PC-3 (cell line): ENCODE data around the gene SUSD3. TPM values are rescaled to one million over a fixed set of nuclear protein-coding genes. Genes with fewer than 3 reads are reported as not detected.

ENCODE experiments used
- ATAC-seq: fragments of 200-7000 bp; cut with Tn5 transposase; 2 replicates; pipeline ENCODE4 v1.9.1; 2020; ENCODE audit warnings: mild to moderate bottlenecking, moderate library complexity
- BruUV-seq: library from RNA; stranded (reverse); fragments of 400-500 nt; replicated peaks from 2 replicates; lab custom pipeline; 2021; lab: Mats Ljungman, UMichigan
- CTCF ChIA-PET: fragments of 300-600 bp; sonication (Branson Sonifier 250); formaldehyde crosslinking; loops from one replicate; lab custom pipeline; 2022; ENCODE audit warnings: antibody characterized with exemption; lab: Charles Lee
- POLR2A ChIA-PET: fragments of 300-600 bp; sonication (Branson Sonifier 250); formaldehyde crosslinking; loops from one replicate; lab custom pipeline; 2022; ENCODE audit warnings: antibody characterized with exemption; ENCODE audit not compliant: unreplicated experiment; lab: Charles Lee
- DNase-seq: peaks from one replicate; pipeline ENCODE4 v3.0.0-alpha.2; 2015
- H2AFZ ChIP-seq: fragments of 300-600 bp; sonication (generic); 2 replicates; pipeline ENCODE4 v1.6.0; 2016; ENCODE audit warnings: antibody characterized with exemption, low read length
- H3F3A ChIP-seq: fragments of 300-600 bp; sonication (generic); one replicate; pipeline ENCODE4 v1.6.0; 2017; ENCODE audit warnings: antibody characterized with exemption, low read length, control low read depth, mild to moderate bottlenecking; ENCODE audit not compliant: unreplicated experiment
- H3K27ac ChIP-seq: fragments of 300-600 bp; sonication (generic); 2 replicates; pipeline ENCODE4 v1.5.1; 2016; ENCODE audit warnings: mild to moderate bottlenecking, low read length
- H3K27me3 ChIP-seq: fragments of 300-600 bp; sonication (generic); 2 replicates; pipeline ENCODE4 v1.6.1; 2016; ENCODE audit warnings: low read length, mixed read lengths
- H3K36me3 ChIP-seq: fragments of 300-600 bp; sonication (generic); 2 replicates; pipeline ENCODE4 v1.6.1; 2016; ENCODE audit warnings: low read depth, mixed run types, low read length, mixed read lengths
- H3K4me1 ChIP-seq: fragments of 300-600 bp; sonication (generic); 2 replicates; pipeline ENCODE4 v1.5.1; 2016; ENCODE audit warnings: low read length; ENCODE audit not compliant: insufficient read depth
- H3K4me2 ChIP-seq: fragments of 300-600 bp; sonication (generic); 2 replicates; pipeline ENCODE4 v1.6.0; 2016; ENCODE audit warnings: low read length
- H3K4me3 ChIP-seq: fragments of 300-600 bp; sonication (generic); 2 replicates; pipeline ENCODE4 v1.5.1; 2016; ENCODE audit warnings: mild to moderate bottlenecking, low read length, mixed read lengths
- H3K79me2 ChIP-seq: fragments of 300-600 bp; sonication (generic); 2 replicates; pipeline ENCODE4 v1.6.1; 2017; ENCODE audit warnings: low read length, mixed read lengths
- H3K9ac ChIP-seq: fragments of 300-600 bp; sonication (generic); 2 replicates; pipeline ENCODE4 v1.6.0; 2016; ENCODE audit warnings: mild to moderate bottlenecking, low read length
- H3K9me2 ChIP-seq: fragments of 300-600 bp; sonication (generic); replicated peaks from 2 replicates; pipeline ENCODE4 v1.6.1; 2016; ENCODE audit warnings: mixed run types, low read length, mixed read lengths
- H3K9me3 ChIP-seq: fragments of 300-600 bp; sonication (generic); 2 replicates; pipeline ENCODE4 v1.6.1; 2016; ENCODE audit warnings: low read length, mixed read lengths
- H4K20me1 ChIP-seq: fragments of 300-600 bp; sonication (generic); 2 replicates; pipeline ENCODE4 v1.6.1; 2016; ENCODE audit warnings: low read length, mixed read lengths
- EZH2 ChIP-seq: fragments of 300-600 bp; sonication (generic); IDR thresholded peaks from one replicate; pipeline ENCODE4 v1.6.1; 2017; ENCODE audit warnings: antibody characterized with exemption, mild to moderate bottlenecking, low read length; ENCODE audit not compliant: unreplicated experiment
- EZH2phosphoT487 ChIP-seq: fragments of 300-600 bp; sonication (generic); IDR thresholded peaks from 2 replicates; pipeline ENCODE4 v1.6.1; 2018; ENCODE audit warnings: mild to moderate bottlenecking, antibody characterized with exemption, low read length, borderline replicate concordance
- intact Hi-C: fragments of 100-400 bp; cut with micrococcal nuclease; formaldehyde crosslinking; loops from 2 replicates; pipeline ENCODE4 v1.9.0; 2023
- total RNA-seq: library from RNA; depleted of rRNA; stranded (reverse); fragments of >200 nt; gene quantifications from 2 replicates; pipeline ENCODE4 v1.2.3, GENCODE V29; 2014
- TF ChIP-seq, protein P1 (sequence below): fragments of 300-600 bp; sonication (generic); conservative IDR thresholded peaks from 2 replicates; pipeline ENCODE4 v1.5.1; 2017; ENCODE audit warnings: antibody characterized with exemption, low read depth, mild to moderate bottlenecking, low read length

Gene SUSD3
- total RNA-seq, 1 experiment from 2014 or later: 13.4 TPM

DNA sequence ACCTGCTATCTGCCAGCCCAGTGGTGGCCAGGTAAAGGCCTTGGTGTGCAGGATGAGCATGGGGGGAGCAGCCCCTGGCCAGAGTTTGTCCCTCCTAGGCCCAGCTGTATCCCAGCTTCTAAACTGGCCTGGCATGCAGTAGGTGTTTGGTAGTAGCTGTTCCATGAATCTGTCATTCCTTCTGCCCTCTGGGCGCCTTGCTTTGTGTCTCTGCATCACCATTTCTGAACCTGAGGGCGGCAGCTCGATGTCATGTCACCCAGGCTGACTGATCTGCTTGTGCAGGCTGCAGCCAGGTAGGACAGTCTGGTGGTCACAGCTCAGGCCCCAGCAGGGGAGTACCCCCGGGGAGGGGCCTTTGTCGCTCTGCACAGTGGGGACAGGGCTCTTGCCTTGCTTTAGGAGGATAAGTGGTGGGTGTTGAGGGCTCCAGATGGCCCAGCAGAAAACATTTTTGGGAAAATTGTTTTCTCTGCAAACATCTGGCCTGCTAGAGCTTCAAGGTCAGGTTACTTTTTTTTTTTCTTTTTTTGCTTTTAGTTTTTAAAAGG, 4.6 kb upstream of the SUSD3 start:
- ChIA-PET CTCF (no interaction called here), POLR2A (no interaction called here)
- BruUV-seq: no TSS peak

GRCh38 chr9:93054758-93055704, 3.5 kb upstream of the SUSD3 start:
- no peak for TF ChIP-seq EZH2phosphoT487
- no peak for TF ChIP-seq EZH2
- TF ChIP-seq, protein P1, sequence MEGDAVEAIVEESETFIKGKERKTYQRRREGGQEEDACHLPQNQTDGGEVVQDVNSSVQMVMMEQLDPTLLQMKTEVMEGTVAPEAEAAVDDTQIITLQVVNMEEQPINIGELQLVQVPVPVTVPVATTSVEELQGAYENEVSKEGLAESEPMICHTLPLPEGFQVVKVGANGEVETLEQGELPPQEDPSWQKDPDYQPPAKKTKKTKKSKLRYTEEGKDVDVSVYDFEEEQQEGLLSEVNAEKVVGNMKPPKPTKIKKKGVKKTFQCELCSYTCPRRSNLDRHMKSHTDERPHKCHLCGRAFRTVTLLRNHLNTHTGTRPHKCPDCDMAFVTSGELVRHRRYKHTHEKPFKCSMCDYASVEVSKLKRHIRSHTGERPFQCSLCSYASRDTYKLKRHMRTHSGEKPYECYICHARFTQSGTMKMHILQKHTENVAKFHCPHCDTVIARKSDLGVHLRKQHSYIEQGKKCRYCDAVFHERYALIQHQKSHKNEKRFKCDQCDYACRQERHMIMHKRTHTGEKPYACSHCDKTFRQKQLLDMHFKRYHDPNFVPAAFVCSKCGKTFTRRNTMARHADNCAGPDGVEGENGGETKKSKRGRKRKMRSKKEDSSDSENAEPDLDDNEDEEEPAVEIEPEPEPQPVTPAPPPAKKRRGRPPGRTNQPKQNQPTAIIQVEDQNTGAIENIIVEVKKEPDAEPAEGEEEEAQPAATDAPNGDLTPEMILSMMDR: no peak
- Histone ChIP-seq H3K4me2 (no peak overlapping the region), H3K79me2 (peaks cover 5% of the 10 kb centered on the region), H3K27me3 (no peaks in the 10 kb centered on the region), H3K9me3 (no peaks in the 10 kb centered on the region), H3K27ac (no peak overlapping the region), H3F3A (no peaks in the 10 kb centered on the region), H3K4me1 (peaks cover 9% of the 10 kb centered on the region; the same call in 1 of the 2 replicates), H3K9ac (no peak overlapping the region), H3K4me3 (no peak overlapping the region), H3K9me2 (no peaks in the 10 kb centered on the region), H4K20me1 (no peaks in the 10 kb centered on the region), H3K36me3 (no peaks in the 10 kb centered on the region), H2AFZ (no peak overlapping the region)
- ChIA-PET CTCF (no interaction called here), POLR2A (no interaction called here)
- DNase-seq (no peak), ATAC-seq (no peak)
- no TSS peak for BruUV-seq
- intact Hi-C loops: no loop called here

More for the DNA sequence above, 4.6 kb upstream of the SUSD3 start:
- H3K79me2 ChIP-seq: no peaks in the 10 kb centered on the region
- H3K4me2 ChIP-seq: no peak overlapping the region
- no peaks in the 10 kb centered on the region for H3K9me2 ChIP-seq
- H2AFZ ChIP-seq: no peak overlapping the region
- DNase-seq (no peak), ATAC-seq (no peak)
- H3K9ac ChIP-seq: no peak overlapping the region
- no peaks in the 10 kb centered on the region for H3K36me3 ChIP-seq
- H3K9me3 ChIP-seq: no peaks in the 10 kb centered on the region
- no peak overlapping the region for H3K27ac ChIP-seq
- no peak overlapping the region for H3K4me3 ChIP-seq
- H3K4me1 ChIP-seq: no peaks in the 10 kb centered on the region
- H3F3A ChIP-seq: no peaks in the 10 kb centered on the region
- TF ChIP-seq EZH2phosphoT487: no peak
- TF ChIP-seq, protein P1: no peak
- no peak for TF ChIP-seq EZH2
- intact Hi-C loops: no loop called here
- no peaks in the 10 kb centered on the region for H3K27me3 ChIP-seq
- no peaks in the 10 kb centered on the region for H4K20me1 ChIP-seq
